ENCODE measurements around the gene SH3TC2. TPM values are rescaled to one million over a fixed set of nuclear protein-coding genes. Genes with fewer than 3 reads are reported as not detected.
A peak's percentile ranks its signal among the peaks of the same experiment; 100 is the strongest.

The SH3TC2 gene
- total RNA-seq (1 to 10 TPM in 1 of 2 donors, under 1 TPM in 1; 0.46 to 3.3 TPM), polyA plus RNA-seq (under 1 TPM; 0.28 to 0.81 TPM)
- long read RNA-seq, donor 1 = 0 reads
- long read RNA-seq, donor 2 = 0 reads
- long read RNA-seq, donor 3 = 0 reads
- long read RNA-seq, donor 4 = 0 reads
- long read RNA-seq, donor 5, full-length matches to known transcripts = 1 of 1 reads
- long read RNA-seq, donor 5, partial matches to known transcripts = 0 of 1 reads
- long read RNA-seq, donor 5, other reads (novel, unspliced or antisense) = 0 of 1 reads

- 31 to 39% methylated on average over 9 of the region's 9 CpGs for WGBS, 2 donors
- no peak for TF ChIP-seq CTCF (IDR thresholded peaks at IDR 0.05; ENCODE audit: control extremely low read depth, extremely low read depth)
- Histone ChIP-seq H3K4me3 (no peak within 1 kb of the TSS), H3K9me3 (ENCODE audit: control insufficient read depth in 4 of 4, insufficient read depth in 3 of 4, low read length in 3 of 4) (peaks cover 0 to 2% (median 0%) of the 10 kb centered on the region in 4 donors), H3K27ac (ENCODE audit: low read depth in 1 of 2, low read length in 1 of 2) (peak within 1 kb of the TSS; percentile 88 to 91), H3K4me1 (ENCODE audit: control insufficient read depth in 5 of 5, insufficient read depth in 5 of 5, low read length in 5 of 5) (peaks cover 0 to 46% (median 10%) of the 10 kb centered on the region in 5 donors), H3K9ac (ENCODE audit: insufficient read depth in 1 of 2, low read length in 2 of 2) (no peak within 1 kb of the TSS), H3K27me3 (ENCODE audit: control insufficient read depth in 3 of 3, insufficient read depth in 3 of 3, low read length in 2 of 3) (no peaks in the 10 kb centered on the region), H3K36me3 (ENCODE audit: control insufficient read depth in 4 of 4, insufficient read depth in 4 of 4, low read length in 4 of 4) (no peaks in the 10 kb centered on the region)
- peak; percentile 41 to 73 (median 69) for DNase-seq
- peak; percentile 10 for ATAC-seq (ENCODE audit: insufficient read depth, low FRiP score)
Observed at GRCh38 chr5:149063017-149063687, at the start of gene SH3TC2. TSS of gene SH3TC2 (minus strand) at chr5:149063062. CDS start at chr5:149063022, 40 bp downstream.

GRCh38 chr5:149110406-149110805 is 47.5 kb upstream of the SH3TC2 start:
- no peak for DNase-seq
- Histone ChIP-seq H3K27ac (ENCODE audit: low read depth in 1 of 2, low read length in 1 of 2) (no peak overlapping the region), H3K4me1 (ENCODE audit: control insufficient read depth in 5 of 5, insufficient read depth in 5 of 5, low read length in 5 of 5) (peaks cover 0 to 2% (median 0%) of the 10 kb centered on the region in 5 donors), H3K9me3 (ENCODE audit: control insufficient read depth in 4 of 4, insufficient read depth in 3 of 4, low read length in 3 of 4) (no peaks in the 10 kb centered on the region), H3K9ac (ENCODE audit: insufficient read depth in 1 of 2, low read length in 2 of 2) (no peak overlapping the region), H3K4me3 (no peak overlapping the region), H3K36me3 (ENCODE audit: control insufficient read depth in 4 of 4, insufficient read depth in 4 of 4, low read length in 4 of 4) (no peaks in the 10 kb centered on the region), H3K27me3 (ENCODE audit: control insufficient read depth in 3 of 3, insufficient read depth in 3 of 3, low read length in 2 of 3) (no peaks in the 10 kb centered on the region)
- no peak for TF ChIP-seq CTCF (IDR thresholded peaks at IDR 0.05; ENCODE audit: control extremely low read depth, extremely low read depth)
- WGBS, 2 donors = 61 to 79% methylated on average over 4 of the region's 4 CpGs
- ATAC-seq (ENCODE audit: insufficient read depth, low FRiP score) = no peak

- no peak overlapping the region for H3K4me3 ChIP-seq
- DNase-seq = no peak
- H3K9ac ChIP-seq (ENCODE audit: insufficient read depth in 1 of 2, low read length in 2 of 2) = no peak overlapping the region
- no peaks in the 10 kb centered on the region for H3K9me3 ChIP-seq (ENCODE audit: control insufficient read depth in 4 of 4, insufficient read depth in 3 of 4, low read length in 3 of 4)
- no peak for TF ChIP-seq CTCF (IDR thresholded peaks at IDR 0.05; ENCODE audit: control extremely low read depth, extremely low read depth)
- no peaks in the 10 kb centered on the region for H3K27me3 ChIP-seq (ENCODE audit: control insufficient read depth in 3 of 3, insufficient read depth in 3 of 3, low read length in 2 of 3)
- H3K27ac ChIP-seq (ENCODE audit: low read depth in 1 of 2, low read length in 1 of 2) = no peak overlapping the region
- H3K36me3 ChIP-seq (ENCODE audit: control insufficient read depth in 4 of 4, insufficient read depth in 4 of 4, low read length in 4 of 4) = no peaks in the 10 kb centered on the region
- no peaks in the 10 kb centered on the region for H3K4me1 ChIP-seq (ENCODE audit: control insufficient read depth in 5 of 5, insufficient read depth in 5 of 5, low read length in 5 of 5)
- ATAC-seq (ENCODE audit: insufficient read depth, low FRiP score) = no peak
- WGBS, 2 donors = 92 to 94% methylated on average over 2 of the region's 2 CpGs
Observed at GRCh38 chr5:149108651-149109280, 45.9 kb upstream of the SH3TC2 start.

Data from lung (tissue), 16 donors.